Ureter (tissue), 1 donor: ENCODE measurements around the gene LELP1. TPM values are rescaled to one million over a fixed set of nuclear protein-coding genes. Genes with fewer than 3 reads are reported as not detected.
A peak's percentile ranks its signal among the peaks of the same experiment; 100 is the strongest.
"Not testable (repeated sequence)": the region's sequence is repeated elsewhere in the genome, so short reads cannot be mapped to it uniquely, and the experiment has no call there.

ENCODE experiments used
- DNase-seq: peaks from one replicate; pipeline ENCODE4 v3.0.0-alpha.2; 2020; ENCODE audit warnings: low spot score
- total RNA-seq: library from RNA; stranded (reverse); gene quantifications from one replicate; pipeline ENCODE4 v1.2.4, GENCODE V29; 2023
- donor health status: DM: yes; HTN: yes; CAD: no.

The LELP1 gene
- not detected for total RNA-seq

DNA sequence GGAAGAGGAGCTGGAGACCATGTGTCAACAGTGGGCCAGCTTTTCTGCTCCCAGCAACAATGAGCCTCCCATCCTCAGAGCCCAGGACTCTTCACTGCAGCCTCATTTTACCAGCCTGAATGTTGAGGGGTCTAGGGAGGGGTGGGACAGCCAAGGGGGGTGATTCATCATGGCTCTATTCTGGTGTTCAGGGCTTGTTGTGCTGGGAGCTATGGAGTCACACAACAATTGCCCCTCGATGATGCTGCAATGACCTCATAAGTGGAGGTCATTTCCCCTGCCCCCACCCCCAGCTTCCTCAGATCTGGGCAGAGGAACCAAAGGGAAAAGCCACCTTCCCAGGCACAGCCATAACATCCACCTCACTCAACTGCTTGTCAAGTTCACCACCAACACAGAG is at the start of gene LELP1:
LELP1 (plus strand) TSS at position 301 of the 400 bp plus-strand sequence. CDS start 1,278 bp downstream, outside the sequence.
- DNase-seq, result no peak

GRCh38 chr1:153155541-153155940 is 47.7 kb upstream of the LELP1 start:
- no peak for DNase-seq

- no peak for DNase-seq
Measured at GRCh38 chr1:153168686-153169085, 34.5 kb upstream of the LELP1 start.

- no peak for DNase-seq
Measured at GRCh38 chr1:153174624-153175023, 28.6 kb upstream of the LELP1 start.

DNA sequence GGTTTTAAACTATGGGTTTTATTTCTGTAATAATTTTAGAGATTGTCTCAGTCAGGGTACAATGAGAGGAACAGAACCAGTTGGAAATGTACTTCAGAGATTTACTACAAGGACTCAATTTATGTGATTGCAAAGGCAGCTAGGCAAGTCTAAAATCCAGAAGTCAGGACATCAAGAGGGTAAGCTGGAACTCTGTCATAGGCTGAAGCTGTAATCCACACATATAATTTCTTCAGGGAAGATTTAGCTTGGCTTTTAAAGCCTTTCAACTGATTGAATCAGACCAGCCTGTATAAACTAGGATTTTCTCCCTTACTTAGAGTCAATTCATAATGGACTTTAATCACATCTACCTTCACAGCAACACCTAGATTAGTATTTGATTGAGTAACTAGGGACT is 24.3 kb upstream of the LELP1 start:
- no peak for DNase-seq

- DNase-seq, result no peak
Measured at GRCh38 chr1:153180556-153180955, 22.7 kb upstream of the LELP1 start.

- DNase-seq, result not testable (repeated sequence)
Measured at GRCh38 chr1:153188301-153188700, 14.9 kb upstream of the LELP1 start.

- no peak for DNase-seq
Measured at GRCh38 chr1:153190373-153190772, 12.9 kb upstream of the LELP1 start.

- DNase-seq, result no peak
Measured at GRCh38 chr1:153192697-153193096, 10.5 kb upstream of the LELP1 start.

DNA sequence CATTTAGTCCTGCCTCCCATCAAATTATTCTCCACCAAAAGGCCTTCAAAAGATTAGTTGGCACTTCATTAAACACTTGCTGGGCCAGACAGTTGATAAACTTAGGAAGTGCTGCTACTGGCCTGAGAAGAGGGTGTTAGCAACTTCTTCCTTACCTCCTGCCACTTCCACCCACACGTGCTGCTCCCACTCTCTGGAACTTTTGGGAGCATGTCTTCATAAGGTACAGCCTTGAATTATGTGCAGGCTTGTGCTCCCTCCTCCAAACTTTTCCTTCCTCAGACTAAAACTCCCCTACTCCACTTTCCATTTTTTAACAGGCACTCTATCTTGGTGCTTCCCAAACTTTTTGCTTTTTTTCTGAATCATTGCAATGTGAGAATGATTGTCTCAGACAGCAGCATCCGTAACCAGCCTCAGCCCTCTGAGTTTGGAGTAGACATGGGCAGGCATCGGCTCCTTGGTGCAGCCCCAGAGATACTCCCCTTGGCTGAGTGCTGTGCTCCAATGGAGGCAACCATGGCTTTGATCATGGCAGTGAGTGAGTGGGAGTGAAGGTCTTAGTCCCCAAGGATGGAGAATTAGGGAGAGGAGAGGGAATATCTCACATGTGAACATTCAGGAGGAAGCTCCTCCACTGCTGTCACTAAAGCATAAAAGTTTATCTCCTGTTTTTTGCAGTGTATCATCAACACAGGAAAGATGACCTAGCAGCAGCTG is 8.7 kb upstream of the LELP1 start:
- DNase-seq, result no peak

DNA sequence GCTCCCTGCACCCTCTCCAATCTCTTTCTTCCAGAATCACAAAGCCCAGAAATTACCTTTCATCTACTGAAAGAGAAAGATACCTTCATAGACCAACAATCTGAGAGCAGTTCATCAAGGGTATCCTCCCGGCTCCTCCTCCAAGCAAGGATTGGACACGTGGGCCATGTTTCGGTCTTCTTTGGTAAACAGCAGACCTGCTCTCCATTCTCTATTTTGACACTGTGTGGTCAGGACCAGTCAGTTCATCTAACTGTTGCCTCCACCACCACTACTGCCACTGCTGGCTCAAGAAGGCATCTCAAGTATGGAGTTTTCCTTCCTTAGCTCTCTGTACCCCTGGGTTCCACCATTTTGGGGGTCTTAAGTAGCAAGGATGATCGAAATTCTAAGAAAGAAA is 8.0 kb upstream of the LELP1 start:
- no peak for DNase-seq

GRCh38 chr1:153202006-153202405 is 1.2 kb upstream of the LELP1 start:
- no peak for DNase-seq

GRCh38 chr1:153206631-153207030 is 3.4 kb downstream of the LELP1 start:
- no peak for DNase-seq

DNA sequence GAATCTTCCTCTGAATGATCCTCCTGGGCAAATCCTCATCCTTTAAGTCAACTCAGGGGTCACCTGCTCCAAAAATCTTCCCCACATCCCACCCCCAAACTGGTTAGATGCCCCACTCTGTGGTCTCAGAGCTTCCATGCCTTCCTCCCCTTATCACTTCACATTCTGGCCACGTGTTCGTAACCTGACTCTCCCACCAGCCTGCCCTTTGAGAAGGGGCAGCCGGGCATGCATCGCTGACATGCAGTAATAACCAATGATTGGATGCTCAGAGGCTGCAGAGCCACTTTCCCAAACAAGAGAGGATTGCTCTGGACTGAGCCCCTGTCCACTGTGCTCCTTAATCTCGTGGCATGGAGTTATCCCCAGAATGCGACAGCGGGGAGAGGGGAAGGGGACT is 7.0 kb downstream of the LELP1 start:
- no peak for DNase-seq

DNA sequence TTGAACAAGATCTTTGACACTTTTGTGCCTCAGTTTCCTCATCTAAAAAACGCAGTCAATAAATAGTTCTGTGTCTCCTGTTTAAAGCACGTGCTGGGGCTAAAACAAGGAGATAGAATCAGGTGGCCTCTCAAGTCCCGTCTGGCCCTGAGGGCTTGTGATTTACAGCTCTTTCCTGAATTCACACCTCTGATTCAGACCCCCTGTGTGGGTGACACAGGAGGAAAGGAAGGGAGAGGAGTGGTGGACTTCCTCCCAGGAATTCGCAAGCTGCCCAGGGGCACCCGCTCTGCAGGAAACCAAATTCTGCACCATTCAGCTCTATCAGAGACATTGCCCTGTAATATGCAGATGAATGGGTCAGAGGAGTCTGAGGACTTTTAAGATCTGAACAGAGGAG is 9.0 kb downstream of the LELP1 start:
- no peak for DNase-seq

DNA sequence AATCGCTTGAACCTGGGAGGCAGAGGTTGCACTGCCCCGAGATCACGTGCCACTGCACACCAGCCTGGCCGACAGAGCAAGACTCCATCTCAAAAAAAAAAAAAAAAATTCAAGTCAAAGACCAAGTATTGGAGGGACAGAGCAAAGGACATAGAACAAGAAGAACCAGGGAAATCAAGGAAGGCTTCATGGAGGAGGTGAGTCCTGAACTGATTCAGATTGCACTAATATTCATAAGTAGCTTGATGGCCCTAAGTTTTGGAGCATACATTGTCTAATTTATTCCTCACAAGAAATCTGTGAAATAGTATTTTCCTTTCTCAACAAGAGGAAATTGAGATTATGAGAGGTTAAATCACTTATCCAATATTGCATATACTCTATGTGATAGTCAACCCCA is 10.3 kb downstream of the LELP1 start:
- no peak for DNase-seq

DNA sequence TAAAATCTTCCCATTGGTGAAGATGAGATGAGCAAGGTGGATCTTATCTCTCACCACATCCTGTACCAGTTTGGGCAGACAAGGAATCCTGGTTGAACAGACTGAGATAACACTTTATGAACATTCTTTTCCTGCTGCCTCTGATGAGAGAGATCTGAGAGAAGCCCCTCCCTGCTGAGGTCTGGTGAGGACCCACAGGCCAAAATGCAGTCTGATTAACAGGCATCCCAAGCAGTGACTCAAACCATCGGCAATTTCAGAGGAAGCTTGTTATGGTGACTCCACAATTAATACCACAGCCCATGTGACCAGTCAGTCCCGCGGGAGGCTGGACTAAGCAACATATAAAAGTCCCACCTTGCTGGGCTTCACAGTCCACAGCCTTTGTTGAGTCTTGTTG is 14.0 kb downstream of the LELP1 start, which contains the start of gene PRR9:
PRR9 (plus strand) TSS at position 373 of the 400 bp plus-strand sequence. CDS start 561 bp downstream, outside the sequence.
- DNase-seq, result no peak

- no peak for DNase-seq
Measured at GRCh38 chr1:153217744-153218416, 14.7 kb downstream of the LELP1 start.

GRCh38 chr1:153220606-153221303 is 17.5 kb downstream of the LELP1 start:
- no peak for DNase-seq

DNA sequence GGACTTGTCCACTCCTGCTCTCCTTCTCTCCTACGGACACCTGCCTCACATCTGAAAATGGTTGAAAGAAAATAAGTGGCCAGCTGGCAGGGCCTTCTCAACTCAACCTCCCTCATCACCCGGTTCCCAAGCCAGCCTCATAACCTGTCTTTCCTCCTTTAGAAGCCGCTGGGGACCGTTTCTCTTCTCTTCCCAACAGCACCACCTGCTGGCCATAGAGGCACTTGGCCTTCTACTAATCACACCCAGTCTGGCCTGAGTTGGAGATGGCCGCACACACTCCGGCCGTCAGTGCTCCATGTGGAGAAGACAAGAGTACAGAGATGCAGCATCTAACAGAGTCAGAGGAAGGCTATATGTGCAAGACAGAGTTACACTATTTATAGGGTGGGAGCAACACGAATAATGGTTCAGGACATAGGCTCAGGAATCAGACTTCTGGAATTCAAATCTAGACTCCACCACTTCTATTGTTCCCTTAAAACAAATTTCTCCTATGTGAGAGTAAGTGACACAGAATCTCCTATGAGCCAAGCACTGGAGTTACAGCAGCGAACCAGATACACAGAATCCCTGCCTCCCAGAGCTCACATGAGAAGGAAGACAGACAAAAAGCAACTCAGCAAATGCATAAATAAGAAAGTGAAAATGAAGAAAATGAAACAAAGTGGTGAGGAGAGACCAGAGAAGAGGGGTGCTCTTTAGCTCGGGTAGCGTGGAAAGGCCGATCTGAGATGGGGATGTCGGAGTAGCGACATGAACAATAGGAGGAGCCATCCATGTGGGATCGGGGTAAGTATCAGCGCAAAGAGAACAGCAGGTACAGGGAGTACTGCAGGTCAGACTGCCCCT is 20.0 kb downstream of the LELP1 start:
- peak; percentile 81 for DNase-seq

DNA sequence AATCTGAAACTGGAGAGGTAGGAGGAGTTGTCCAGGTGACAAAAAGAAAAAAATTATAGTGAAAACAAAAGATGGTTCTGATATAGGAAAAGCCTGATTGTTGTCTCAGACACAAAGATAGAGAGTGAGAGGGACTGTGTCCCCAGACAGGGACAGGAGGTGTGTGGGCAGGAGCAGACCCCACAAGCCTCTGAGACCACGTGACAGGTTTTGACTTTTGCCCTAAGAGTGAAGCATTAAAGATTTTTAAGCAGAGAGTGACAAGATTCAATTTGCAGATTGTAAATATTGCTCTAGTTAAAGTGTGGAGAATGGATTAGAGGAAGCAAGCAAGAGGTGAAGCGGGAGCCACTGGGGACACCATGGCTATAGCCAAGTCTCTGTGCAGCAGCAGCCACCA is 24.6 kb downstream of the LELP1 start:
- no peak for DNase-seq

DNA sequence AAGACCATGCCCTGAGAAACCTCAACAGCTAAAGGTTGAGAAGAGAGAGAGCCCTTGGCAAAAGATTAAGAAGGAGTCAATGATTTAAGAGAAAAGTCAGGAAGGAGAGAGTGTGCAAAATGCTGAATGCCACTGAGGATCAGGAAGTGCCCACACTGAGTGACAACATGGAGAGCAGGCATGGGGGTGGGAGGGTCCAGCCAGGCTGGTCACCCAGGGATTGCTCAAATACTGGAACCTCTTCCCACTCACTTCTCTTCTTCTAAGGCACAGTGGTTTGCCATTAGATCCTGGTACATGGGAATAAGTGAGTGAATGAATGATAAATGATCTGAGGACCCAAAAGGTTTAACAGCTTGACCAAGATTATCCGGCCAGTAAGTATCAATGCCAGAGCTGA is 25.3 kb downstream of the LELP1 start:
- DNase-seq, result no peak
